ENCODE results near the gene TMEM91. TPM values are rescaled to one million over a fixed set of nuclear protein-coding genes. Genes with fewer than 3 reads are reported as not detected.
A peak's percentile ranks its signal among the peaks of the same experiment; 100 is the strongest.

Gene TMEM91
- total RNA-seq, 1 donor from 2014 or later, result 2.8 TPM

DNA sequence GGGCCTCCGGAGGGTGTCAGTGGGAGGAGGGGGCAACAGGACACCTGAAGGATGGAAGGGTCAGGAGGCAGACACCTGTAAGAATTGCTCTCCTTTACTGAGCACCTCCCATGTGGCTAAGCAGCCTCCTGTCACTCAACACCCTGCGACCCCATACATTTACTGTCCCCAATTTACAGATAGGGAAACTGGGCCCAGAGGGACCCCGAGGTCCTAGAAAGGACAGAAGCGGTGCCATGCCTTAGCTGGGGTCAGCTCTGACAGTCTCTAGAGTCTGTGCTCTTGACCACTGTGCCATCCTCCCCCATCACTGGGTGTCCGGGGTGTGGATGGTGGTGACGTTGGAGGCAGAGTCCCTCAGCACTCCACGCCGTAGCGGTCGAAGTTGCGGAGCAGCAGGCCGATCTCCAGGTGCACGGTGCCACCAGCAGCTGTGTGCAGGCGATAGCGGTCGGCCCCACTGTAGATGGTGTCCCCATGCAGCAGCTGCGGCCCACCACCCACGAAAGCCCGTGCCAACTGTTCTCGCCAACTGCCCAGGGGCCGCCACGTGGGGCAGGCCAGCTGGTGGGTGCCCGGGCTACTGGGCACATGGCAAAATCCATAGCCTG, 21.9 kb upstream of the TMEM91 start:
- peak; percentile 28 for DNase-seq

DNA sequence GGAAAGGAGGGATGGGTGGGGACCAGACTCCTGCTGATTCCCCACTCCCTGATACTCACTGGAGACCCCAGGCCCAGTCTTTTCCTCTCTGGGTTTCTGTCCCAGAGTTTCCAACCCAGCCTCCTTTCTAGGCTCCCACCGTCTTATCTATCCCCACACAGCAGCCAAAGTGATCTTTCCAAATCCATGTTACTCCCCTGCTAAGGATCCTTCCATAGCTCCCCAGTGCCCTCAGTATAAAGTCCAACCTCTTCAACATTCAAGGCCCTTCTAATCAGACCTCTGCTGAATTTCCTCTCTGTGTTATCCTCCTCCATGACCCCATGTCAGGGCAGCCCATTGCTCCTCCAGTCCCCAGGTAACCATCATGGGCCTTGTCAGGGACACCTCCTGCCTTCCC, 21.3 kb upstream of the TMEM91 start:
- Histone ChIP-seq H3K27me3 (ENCODE audit: low read depth) (peaks cover 13% of the 10 kb centered on the region), H3K9me3 (replicated peaks) (no peaks in the 10 kb centered on the region), H3K4me3 (no peak overlapping the region), H3K4me1 (peaks cover 63% of the 10 kb centered on the region), H3K27ac (replicated peaks) (peak overlapping the region; percentile 66), H3K36me3 (no peaks in the 10 kb centered on the region)
- intact Hi-C loops (cut with micrococcal nuclease), result no loop called here
- DNase-seq, result no peak
- TF ChIP-seq, protein P1, sequence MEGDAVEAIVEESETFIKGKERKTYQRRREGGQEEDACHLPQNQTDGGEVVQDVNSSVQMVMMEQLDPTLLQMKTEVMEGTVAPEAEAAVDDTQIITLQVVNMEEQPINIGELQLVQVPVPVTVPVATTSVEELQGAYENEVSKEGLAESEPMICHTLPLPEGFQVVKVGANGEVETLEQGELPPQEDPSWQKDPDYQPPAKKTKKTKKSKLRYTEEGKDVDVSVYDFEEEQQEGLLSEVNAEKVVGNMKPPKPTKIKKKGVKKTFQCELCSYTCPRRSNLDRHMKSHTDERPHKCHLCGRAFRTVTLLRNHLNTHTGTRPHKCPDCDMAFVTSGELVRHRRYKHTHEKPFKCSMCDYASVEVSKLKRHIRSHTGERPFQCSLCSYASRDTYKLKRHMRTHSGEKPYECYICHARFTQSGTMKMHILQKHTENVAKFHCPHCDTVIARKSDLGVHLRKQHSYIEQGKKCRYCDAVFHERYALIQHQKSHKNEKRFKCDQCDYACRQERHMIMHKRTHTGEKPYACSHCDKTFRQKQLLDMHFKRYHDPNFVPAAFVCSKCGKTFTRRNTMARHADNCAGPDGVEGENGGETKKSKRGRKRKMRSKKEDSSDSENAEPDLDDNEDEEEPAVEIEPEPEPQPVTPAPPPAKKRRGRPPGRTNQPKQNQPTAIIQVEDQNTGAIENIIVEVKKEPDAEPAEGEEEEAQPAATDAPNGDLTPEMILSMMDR (IDR thresholded peaks at IDR 0.05; ENCODE audit: borderline replicate concordance), result no peak

More for the DNA sequence above, 21.9 kb upstream of the TMEM91 start:
- H3K4me3 ChIP-seq, result peak overlapping the region; percentile 93
- TF ChIP-seq, protein P1 (IDR thresholded peaks at IDR 0.05; ENCODE audit: borderline replicate concordance), result no peak
- peaks cover 13% of the 10 kb centered on the region for H3K27me3 ChIP-seq (ENCODE audit: low read depth)
- peaks cover 67% of the 10 kb centered on the region for H3K4me1 ChIP-seq
- intact Hi-C loops (cut with micrococcal nuclease), result no loop called here
- H3K36me3 ChIP-seq, result no peaks in the 10 kb centered on the region
- peak overlapping the region; percentile 94 for H3K27ac ChIP-seq (replicated peaks)
- H3K9me3 ChIP-seq (replicated peaks), result no peaks in the 10 kb centered on the region

DNA sequence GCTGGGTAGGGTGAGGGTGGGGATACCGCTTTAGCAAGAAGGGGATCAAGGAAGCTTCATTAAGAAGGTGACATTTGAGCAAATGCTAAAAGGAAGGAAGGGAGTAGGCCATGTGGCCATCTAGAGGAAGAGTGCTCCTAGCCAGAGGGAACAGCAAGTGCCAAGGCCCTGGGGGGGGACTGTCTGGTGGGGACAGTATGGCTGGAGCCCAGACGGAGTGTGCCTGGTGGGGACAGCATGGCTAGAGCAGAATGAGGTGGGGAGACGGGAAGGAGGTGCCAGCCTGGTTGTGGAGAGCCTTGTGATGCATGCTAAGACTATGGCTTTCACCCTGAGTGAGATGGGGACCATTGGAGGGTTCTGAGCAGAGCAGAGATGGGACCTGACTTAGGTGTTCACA, 20.5 kb upstream of the TMEM91 start:
- intact Hi-C loops (cut with micrococcal nuclease), result no loop called here
- H3K27ac ChIP-seq (replicated peaks), result peak overlapping the region; percentile 66
- H3K27me3 ChIP-seq (ENCODE audit: low read depth), result peaks cover 13% of the 10 kb centered on the region
- TF ChIP-seq, protein P1 (IDR thresholded peaks at IDR 0.05; ENCODE audit: borderline replicate concordance), result no peak
- no peaks in the 10 kb centered on the region for H3K9me3 ChIP-seq (replicated peaks)
- peaks cover 55% of the 10 kb centered on the region for H3K4me1 ChIP-seq
- no peak overlapping the region for H3K4me3 ChIP-seq
- DNase-seq, result peak; percentile 35
- no peaks in the 10 kb centered on the region for H3K36me3 ChIP-seq

DNA sequence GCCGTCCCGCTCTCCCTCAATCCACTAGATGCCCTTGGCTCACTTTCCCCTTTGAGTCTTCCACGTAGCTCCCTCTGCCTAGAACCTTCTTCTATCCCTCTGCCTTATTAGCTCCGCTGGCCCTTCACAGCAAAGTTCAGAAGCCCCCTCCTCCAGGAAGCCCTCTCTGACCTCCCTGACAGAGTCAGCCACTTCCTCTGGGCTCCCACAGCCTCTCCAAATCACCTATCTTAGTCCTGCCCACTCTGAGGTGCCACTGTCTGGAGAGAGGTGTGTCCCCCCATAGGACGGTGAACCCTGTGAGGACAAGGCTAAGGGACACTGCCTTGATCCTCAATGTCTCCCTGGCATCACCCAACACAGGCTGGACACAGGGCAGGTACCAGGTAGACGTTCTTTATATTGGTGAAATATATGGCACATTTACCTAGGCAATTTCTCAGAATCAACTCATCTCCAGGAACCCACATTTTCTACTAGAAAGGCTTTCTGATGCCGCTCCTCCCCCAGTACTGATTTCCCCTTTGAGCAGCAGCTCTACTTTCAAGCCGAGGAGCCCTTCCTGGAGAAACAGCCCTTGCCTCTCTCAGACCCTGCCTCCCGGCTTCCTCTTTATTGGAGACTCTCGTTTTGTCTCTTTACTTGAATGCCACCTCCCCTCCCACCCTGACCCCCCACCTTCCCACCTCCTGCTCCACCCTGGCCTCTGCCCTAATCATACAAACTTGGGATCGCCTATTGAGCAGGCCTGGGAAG, 19.2 kb upstream of the TMEM91 start:
- H3K27ac ChIP-seq (replicated peaks), result peak overlapping the region; percentile 27

DNA sequence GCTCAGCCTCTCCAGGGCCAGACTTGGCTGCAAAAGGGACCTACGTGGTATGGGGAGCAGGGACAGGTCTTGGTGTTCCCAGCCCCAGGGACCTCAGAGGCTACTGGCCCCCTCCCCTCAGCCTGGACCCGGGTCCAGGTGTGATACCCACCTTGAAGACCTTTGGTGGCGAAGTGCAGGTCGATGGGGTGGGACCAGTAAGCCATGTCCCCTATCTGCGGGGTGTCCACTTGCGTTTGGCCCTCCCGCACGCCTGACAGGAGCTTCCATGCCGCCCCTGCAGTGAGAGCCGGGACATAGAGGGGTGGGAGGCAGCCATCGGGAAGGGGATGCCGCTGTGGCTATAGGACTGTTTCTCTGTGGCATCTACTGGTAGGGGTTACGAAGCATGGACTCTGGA, 18.6 kb upstream of the TMEM91 start:
- no peak for DNase-seq
- H3K4me3 ChIP-seq, result no peak overlapping the region
- no peaks in the 10 kb centered on the region for H3K9me3 ChIP-seq (replicated peaks)
- intact Hi-C loops (cut with micrococcal nuclease), result no loop called here
- TF ChIP-seq, protein P1 (IDR thresholded peaks at IDR 0.05; ENCODE audit: borderline replicate concordance), result no peak
- no peaks in the 10 kb centered on the region for H3K36me3 ChIP-seq
- peaks cover 36% of the 10 kb centered on the region for H3K4me1 ChIP-seq
- H3K27me3 ChIP-seq (ENCODE audit: low read depth), result peaks cover 4% of the 10 kb centered on the region
- no peak overlapping the region for H3K27ac ChIP-seq (replicated peaks)

More for the DNA sequence above, 19.2 kb upstream of the TMEM91 start:
- Histone ChIP-seq H3K4me1 (peaks cover 41% of the 10 kb centered on the region), H3K9me3 (replicated peaks) (no peaks in the 10 kb centered on the region), H3K27me3 (ENCODE audit: low read depth) (peaks cover 10% of the 10 kb centered on the region), H3K36me3 (no peaks in the 10 kb centered on the region), H3K4me3 (no peak overlapping the region)
- TF ChIP-seq, protein P1 (IDR thresholded peaks at IDR 0.05; ENCODE audit: borderline replicate concordance), result no peak
- DNase-seq, result no peak
- intact Hi-C loops (cut with micrococcal nuclease), result no loop called here

Data from left ventricle myocardium inferior (tissue), 1 donor.